Measurements from ENCODE around the gene RPLP2. TPM values are rescaled to one million over a fixed set of nuclear protein-coding genes. Genes with fewer than 3 reads are reported as not detected.

RPLP2 gene
- total RNA-seq, 1 donor from 2014 or later = 1,651 TPM

- peaks cover 31% of the 10 kb centered on the region for H3K4me1 Mint-ChIP-seq
- H3K9me3 Mint-ChIP-seq = no peaks in the 10 kb centered on the region
- no peak for TF ChIP-seq CTCF (IDR thresholded peaks at IDR 0.05; ENCODE audit: unreplicated experiment)
- H3K36me3 Mint-ChIP-seq = no peaks in the 10 kb centered on the region
- H3K27me3 Mint-ChIP-seq (ENCODE audit: low read depth) = no peaks in the 10 kb centered on the region
- no peak for DNase-seq (ENCODE audit: low spot score in 2 of 2, unreplicated experiment in 2 of 2)
- no peak overlapping the region for H3K27ac Mint-ChIP-seq
- no peak overlapping the region for H3K4me3 Mint-ChIP-seq
These were observed 45.5 kb downstream of the RPLP2 start for GRCh38 chr11:855330-855674.

DNA sequence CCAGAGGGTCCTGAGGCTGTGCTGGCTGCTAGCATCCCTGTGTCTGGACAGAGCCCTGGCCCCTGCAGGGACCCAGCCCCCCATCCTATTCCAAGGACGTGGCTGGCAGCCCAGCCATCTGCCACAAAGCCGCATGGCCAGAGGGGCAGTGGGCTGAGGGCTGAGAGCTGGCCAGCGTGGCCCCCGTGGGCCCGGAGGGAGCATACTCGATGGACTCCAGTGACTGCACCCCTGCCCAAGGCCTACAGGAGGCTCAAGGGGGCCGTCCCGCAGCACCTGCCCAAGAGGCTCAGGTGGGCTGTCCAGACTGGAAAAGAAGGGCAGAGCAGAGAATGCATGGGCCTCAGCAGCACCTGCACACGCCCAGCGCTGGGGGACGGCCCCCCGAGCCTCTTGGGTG lies 46.0 kb downstream of the RPLP2 start:
- DNase-seq (ENCODE audit: low spot score in 2 of 2, unreplicated experiment in 2 of 2) = no peak
- no peaks in the 10 kb centered on the region for H3K9me3 Mint-ChIP-seq
- no peak overlapping the region for H3K27ac Mint-ChIP-seq
- no peaks in the 10 kb centered on the region for H3K36me3 Mint-ChIP-seq
- peaks cover 31% of the 10 kb centered on the region for H3K4me1 Mint-ChIP-seq
- no peaks in the 10 kb centered on the region for H3K27me3 Mint-ChIP-seq (ENCODE audit: low read depth)
- TF ChIP-seq CTCF (IDR thresholded peaks at IDR 0.05; ENCODE audit: unreplicated experiment) = no peak
- H3K4me3 Mint-ChIP-seq = no peak overlapping the region

GRCh38 chr11:856397-856796 lies 46.6 kb downstream of the RPLP2 start:
- no peak for DNase-seq (ENCODE audit: low spot score in 2 of 2, unreplicated experiment in 2 of 2)
- Mint-ChIP-seq H3K27me3 (ENCODE audit: low read depth) (no peaks in the 10 kb centered on the region), H3K4me1 (peaks cover 25% of the 10 kb centered on the region), H3K9me3 (no peaks in the 10 kb centered on the region), H3K4me3 (no peak overlapping the region), H3K27ac (no peak overlapping the region), H3K36me3 (no peaks in the 10 kb centered on the region)
- TF ChIP-seq CTCF (IDR thresholded peaks at IDR 0.05; ENCODE audit: unreplicated experiment) = no peak

DNA sequence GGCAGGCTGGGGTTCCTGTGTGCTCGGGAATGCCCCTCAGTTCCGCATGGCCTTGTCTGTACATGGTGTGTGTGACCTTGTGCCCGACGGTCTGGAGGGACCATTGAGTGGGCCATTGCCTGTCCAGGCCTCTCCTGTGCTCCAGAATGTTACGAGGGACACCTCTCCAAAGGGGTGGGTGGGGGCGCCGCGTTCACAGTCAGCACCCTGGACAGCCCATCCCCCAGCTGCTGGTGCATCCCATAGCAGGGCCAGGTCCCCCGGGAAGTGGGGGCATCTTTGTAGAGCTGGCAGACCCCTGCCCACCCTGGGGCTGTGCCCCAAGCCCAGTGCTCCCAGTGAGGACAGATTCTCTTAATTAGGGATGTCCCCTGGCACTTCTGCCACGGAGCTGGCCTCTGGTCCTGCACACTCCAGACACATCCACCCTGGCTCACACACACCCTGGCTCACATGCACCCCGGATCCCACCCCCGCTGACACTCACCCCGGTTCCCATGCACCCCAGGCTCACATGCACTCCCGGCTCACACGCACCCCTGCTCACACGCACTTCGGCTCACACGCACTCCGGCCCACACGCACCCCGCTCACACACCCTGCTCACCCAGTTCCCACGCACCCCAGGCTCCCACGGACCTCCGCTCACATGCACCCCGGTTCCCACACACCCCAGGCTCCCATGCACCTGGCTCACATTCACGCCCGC lies 48.4 kb downstream of the RPLP2 start:
- no peak for TF ChIP-seq CTCF (IDR thresholded peaks at IDR 0.05; ENCODE audit: unreplicated experiment)
- Mint-ChIP-seq H3K27ac (no peak overlapping the region), H3K9me3 (no peaks in the 10 kb centered on the region), H3K4me3 (no peak overlapping the region), H3K36me3 (no peaks in the 10 kb centered on the region), H3K4me1 (peaks cover 31% of the 10 kb centered on the region), H3K27me3 (ENCODE audit: low read depth) (no peaks in the 10 kb centered on the region)
- no peak for DNase-seq (ENCODE audit: low spot score in 2 of 2, unreplicated experiment in 2 of 2)

DNA sequence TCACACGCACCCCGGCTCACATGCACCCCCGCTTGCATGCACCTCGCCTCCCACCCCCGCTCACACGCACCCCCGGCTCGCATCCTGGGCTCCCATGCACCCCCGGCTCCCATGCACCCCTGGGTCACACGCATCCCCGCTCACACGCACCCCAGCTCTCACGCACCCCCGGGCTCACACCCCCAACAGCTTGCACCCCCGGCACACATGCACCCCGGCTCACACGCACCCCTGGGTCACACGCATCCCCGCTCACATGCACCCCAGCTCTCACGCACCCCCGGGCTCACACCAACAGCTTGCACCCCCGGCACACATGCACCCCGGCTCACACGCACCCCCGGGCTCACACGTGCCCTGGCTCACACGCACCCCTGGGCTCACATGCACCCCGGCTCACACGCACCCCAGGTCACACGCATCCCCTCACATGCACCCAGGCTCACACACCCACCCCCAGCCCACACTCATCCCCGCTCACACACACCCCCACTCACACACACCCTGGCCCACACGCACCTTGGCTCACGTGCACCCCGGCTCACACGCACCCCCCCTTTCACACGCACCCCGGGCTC lies 49.1 kb downstream of the RPLP2 start:
- peaks cover 34% of the 10 kb centered on the region for H3K4me1 Mint-ChIP-seq

More for the DNA sequence above, 49.1 kb downstream of the RPLP2 start:
- no peak for TF ChIP-seq CTCF (IDR thresholded peaks at IDR 0.05; ENCODE audit: unreplicated experiment)
- H3K9me3 Mint-ChIP-seq = no peaks in the 10 kb centered on the region
- H3K36me3 Mint-ChIP-seq = no peaks in the 10 kb centered on the region
- no peaks in the 10 kb centered on the region for H3K27me3 Mint-ChIP-seq (ENCODE audit: low read depth)
- no peak overlapping the region for H3K27ac Mint-ChIP-seq
- no peak overlapping the region for H3K4me3 Mint-ChIP-seq
- no peak for DNase-seq (ENCODE audit: low spot score in 2 of 2, unreplicated experiment in 2 of 2)
